HFFc6 (cell line): ENCODE results near the gene TESK1. TPM values are rescaled to one million over a fixed set of nuclear protein-coding genes. Genes with fewer than 3 reads are reported as not detected.

Source experiments
- DNase-seq: peaks from one replicate; pipeline ENCODE4 v3.0.0-alpha.2; 2018
- H3K27ac Mint-ChIP-seq: 2 replicates; pipeline ENCODE4 v1.8.0; 2020; ENCODE audit warnings: mild to moderate bottlenecking, mixed read lengths
- H3K27me3 Mint-ChIP-seq: 2 replicates; pipeline ENCODE4 v1.8.0; 2021; ENCODE audit warnings: mild to moderate bottlenecking, moderate library complexity, mixed read lengths; ENCODE audit not compliant: insufficient read depth
- H3K36me3 Mint-ChIP-seq: 2 replicates; pipeline ENCODE4 v1.8.0; 2021; ENCODE audit warnings: low read depth, mixed read lengths
- H3K4me1 Mint-ChIP-seq: 2 replicates; pipeline ENCODE4 v1.8.0; 2020; ENCODE audit warnings: low read depth, mixed read lengths
- H3K4me3 Mint-ChIP-seq: 2 replicates; pipeline ENCODE4 v1.8.0; 2020; ENCODE audit warnings: mild to moderate bottlenecking, moderate library complexity, mixed read lengths
- H3K9me3 Mint-ChIP-seq: 2 replicates; pipeline ENCODE4 v1.8.0; 2020; ENCODE audit warnings: mild to moderate bottlenecking, mixed read lengths
- total RNA-seq, 6 experiments: library from RNA; stranded (reverse); fragmentation: NEBNext Ultra II Directional; extraction: Animal tissue kit (Norgen Biotek cat#: 25700); gene quantifications; 2 replicates in 1 of 6; 3 replicates in 5 of 6; pipeline ENCODE4 v1.2.3, GENCODE V29; 2021
- TF ChIP-seq, protein P1 (sequence below): fragments of 200-600 bp; sonication (generic); IDR thresholded peaks from 2 replicates; pipeline ENCODE4 v1.5.0; 2021; ENCODE audit warnings: antibody characterized with exemption, mild to moderate bottlenecking

The TESK1 gene
- total RNA-seq, 6 experiments from 2014 or later: 25.4 to 33.2 (median 28.5) TPM

DNA sequence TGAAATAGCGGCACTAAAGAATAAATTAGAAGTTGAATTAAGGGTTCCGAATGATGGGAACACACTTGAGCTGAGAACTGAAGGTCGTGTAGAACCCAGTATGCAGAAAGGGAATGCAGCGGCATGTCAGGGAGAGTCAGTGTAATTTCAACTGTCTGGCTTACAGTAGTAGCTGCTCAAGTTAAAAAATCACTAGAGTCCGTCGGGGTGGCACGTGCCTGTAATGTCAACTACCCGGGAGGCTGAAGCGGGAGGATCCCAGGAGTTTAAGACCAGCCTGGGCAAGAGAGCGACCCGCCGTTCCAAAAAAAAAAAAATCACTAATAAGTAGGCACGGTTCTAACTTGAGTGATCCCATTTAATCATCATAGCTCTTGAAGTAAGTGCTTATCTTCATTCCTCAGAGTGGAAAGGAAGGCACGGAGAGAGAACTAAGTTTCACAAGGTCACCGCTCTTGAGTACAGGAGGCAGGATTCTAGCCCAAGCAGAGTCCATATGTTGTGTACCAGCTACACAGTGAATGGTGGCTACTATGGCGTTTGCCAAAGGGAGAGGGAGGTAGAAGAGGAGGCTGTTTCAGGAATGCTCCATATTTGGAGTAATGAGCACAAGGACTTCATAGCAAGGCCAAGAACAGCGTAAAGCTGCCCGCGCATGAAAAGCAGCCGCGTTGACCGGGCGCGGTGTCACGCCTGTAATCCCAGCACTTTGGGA, 51.9 kb downstream of the TESK1 start:
- Mint-ChIP-seq H3K9me3 (peaks cover 4% of the 10 kb centered on the region), H3K4me1 (peaks cover 51% of the 10 kb centered on the region), H3K27me3 (peaks cover 6% of the 10 kb centered on the region), H3K27ac (peak overlapping the region; percentile 99), H3K4me3 (peak overlapping the region; percentile 90), H3K36me3 (peaks cover 16% of the 10 kb centered on the region; the same call in 1 of the 2 replicates)
- TF ChIP-seq, protein P1, sequence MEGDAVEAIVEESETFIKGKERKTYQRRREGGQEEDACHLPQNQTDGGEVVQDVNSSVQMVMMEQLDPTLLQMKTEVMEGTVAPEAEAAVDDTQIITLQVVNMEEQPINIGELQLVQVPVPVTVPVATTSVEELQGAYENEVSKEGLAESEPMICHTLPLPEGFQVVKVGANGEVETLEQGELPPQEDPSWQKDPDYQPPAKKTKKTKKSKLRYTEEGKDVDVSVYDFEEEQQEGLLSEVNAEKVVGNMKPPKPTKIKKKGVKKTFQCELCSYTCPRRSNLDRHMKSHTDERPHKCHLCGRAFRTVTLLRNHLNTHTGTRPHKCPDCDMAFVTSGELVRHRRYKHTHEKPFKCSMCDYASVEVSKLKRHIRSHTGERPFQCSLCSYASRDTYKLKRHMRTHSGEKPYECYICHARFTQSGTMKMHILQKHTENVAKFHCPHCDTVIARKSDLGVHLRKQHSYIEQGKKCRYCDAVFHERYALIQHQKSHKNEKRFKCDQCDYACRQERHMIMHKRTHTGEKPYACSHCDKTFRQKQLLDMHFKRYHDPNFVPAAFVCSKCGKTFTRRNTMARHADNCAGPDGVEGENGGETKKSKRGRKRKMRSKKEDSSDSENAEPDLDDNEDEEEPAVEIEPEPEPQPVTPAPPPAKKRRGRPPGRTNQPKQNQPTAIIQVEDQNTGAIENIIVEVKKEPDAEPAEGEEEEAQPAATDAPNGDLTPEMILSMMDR: no peak
- DNase-seq: no peak

DNA sequence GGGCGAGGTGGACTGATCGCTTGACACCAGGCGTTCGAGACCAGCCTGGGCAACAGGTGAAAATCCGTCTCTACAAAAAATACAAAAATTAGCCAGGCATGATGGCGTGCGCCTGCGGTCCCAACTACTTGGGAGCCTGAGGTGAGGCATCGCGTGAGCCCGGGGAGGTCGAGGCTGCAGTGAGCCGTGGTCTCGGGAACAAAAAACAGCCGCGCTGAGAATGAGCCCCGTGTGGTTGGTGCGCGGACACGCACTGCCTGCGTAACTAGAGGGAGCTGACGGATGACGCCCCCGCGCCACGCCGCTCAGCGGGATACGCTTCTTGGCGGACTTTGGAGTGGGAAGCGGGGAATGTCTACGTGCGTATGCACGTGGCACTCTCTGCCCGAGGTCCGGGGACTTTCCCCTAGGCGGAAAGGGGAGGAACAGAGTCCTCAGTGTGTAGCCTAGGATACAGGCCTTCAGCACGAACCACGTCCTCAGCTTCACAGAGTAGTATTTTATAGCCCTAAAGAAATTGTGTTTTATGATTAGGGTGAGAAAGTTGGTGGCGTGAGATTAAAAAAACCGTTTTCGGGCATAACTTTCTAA, 52.6 kb downstream of the TESK1 start, which contains the start of gene RMRP:
Gene RMRP (minus strand): TSS at position 474 of the 591 bp plus-strand sequence.
- peak; percentile 100 for DNase-seq
- H3K27ac Mint-ChIP-seq: peak within 1 kb of the TSS; percentile 99
- peaks cover 54% of the 10 kb centered on the region for H3K4me1 Mint-ChIP-seq
- H3K4me3 Mint-ChIP-seq: peak within 1 kb of the TSS; percentile 90
- TF ChIP-seq, protein P1: peak; percentile 64
- H3K27me3 Mint-ChIP-seq: peaks cover 6% of the 10 kb centered on the region
- H3K9me3 Mint-ChIP-seq: peaks cover 4% of the 10 kb centered on the region
- H3K36me3 Mint-ChIP-seq: peaks cover 17% of the 10 kb centered on the region; the same call in 1 of the 2 replicates

DNA sequence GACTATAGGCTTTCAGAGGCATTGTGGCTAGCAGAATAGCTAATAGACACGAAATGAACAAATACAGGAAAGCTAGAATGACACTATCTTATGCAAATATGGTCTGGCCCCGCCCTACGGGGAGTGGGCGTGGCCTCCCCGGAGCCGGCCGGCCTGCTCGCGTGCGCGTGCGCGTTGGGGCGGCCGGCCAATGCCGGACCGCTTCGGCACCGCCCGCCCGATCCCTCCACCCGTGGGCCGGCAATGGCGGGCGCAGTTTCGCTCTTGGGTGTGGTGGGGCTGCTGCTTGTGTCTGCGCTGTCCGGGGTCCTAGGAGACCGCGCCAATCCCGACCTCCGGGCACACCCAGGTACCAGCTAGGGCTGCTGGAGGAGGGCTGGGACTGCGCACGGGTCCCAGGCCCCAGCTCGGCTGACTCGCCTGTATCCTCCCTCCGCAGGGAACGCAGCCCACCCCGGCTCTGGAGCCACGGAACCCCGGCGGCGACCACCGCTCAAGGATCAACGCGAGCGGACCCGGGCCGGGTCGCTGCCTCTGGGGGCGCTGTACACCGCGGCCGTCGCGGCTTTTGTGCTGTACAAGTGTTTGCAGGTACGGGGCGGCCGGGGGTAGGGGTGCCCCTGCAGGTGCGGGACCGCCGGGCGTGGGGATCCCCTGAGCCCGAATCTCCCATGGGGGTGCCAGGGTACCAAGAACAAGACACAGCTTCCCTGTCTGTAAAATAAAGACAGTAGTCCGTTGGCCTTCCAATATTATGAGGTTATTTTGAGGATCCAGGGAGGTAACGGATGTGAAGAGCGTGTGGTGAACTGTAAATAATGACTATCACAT, 53.3 kb downstream of the TESK1 start, which contains the start of gene CCDC107:
Gene CCDC107 (plus strand): TSS at position 156 of the 831 bp plus-strand sequence. CDS start 88 bp downstream, at position 244.
- peak; percentile 69 for DNase-seq
- Mint-ChIP-seq H3K27me3 (peaks cover 6% of the 10 kb centered on the region), H3K36me3 (peaks cover 17% of the 10 kb centered on the region; the same call in 1 of the 2 replicates), H3K4me1 (peaks cover 61% of the 10 kb centered on the region), H3K27ac (peak within 1 kb of the TSS; percentile 99), H3K9me3 (peaks cover 4% of the 10 kb centered on the region), H3K4me3 (peak within 1 kb of the TSS; percentile 90)
- TF ChIP-seq, protein P1: peak; percentile 88

DNA sequence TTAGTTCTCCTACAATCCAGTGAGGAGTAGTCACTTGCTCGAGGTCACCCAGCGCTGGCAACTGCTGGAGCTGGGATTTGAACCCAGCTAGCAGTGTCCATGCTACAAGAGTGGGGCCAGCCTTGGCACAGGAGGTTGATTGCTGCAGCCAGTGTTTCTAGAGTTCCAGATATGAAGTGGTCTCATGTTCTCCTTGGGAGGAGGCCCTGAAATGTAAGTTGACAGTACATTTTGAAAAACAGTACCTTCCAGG, 53.8 kb downstream of the TESK1 start:
- peaks cover 6% of the 10 kb centered on the region for H3K27me3 Mint-ChIP-seq
- TF ChIP-seq, protein P1: no peak
- H3K9me3 Mint-ChIP-seq: peaks cover 4% of the 10 kb centered on the region
- peaks cover 17% of the 10 kb centered on the region; the same call in 1 of the 2 replicates for H3K36me3 Mint-ChIP-seq
- H3K4me1 Mint-ChIP-seq: peaks cover 67% of the 10 kb centered on the region
- DNase-seq: peak; percentile 67
- peak overlapping the region; percentile 99 for H3K27ac Mint-ChIP-seq
- H3K4me3 Mint-ChIP-seq: peak overlapping the region; percentile 90

DNA sequence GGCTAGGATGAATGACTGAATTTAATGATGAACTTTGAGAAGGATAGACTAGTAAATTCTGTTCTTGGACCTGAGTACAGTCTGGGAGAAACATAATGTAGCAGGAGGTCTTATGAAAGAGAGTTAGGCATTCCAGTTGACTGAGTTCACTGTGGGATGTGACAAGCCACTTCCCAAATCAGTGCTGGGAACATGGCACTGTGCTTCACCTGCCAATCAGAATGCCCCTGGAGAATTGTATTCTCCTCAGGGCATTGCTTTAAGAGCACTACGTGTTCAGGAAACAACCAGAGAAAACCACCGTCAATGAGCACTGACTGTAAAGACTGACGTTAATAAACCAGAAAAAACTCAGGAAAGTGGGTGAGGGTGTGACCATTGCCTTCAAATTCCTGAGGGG, 54.3 kb downstream of the TESK1 start:
- Mint-ChIP-seq H3K27me3 (peaks cover 6% of the 10 kb centered on the region), H3K4me3 (peak overlapping the region; percentile 90), H3K36me3 (peaks cover 17% of the 10 kb centered on the region; the same call in 1 of the 2 replicates), H3K4me1 (peaks cover 71% of the 10 kb centered on the region), H3K9me3 (peaks cover 4% of the 10 kb centered on the region), H3K27ac (peak overlapping the region; percentile 99)
- TF ChIP-seq, protein P1: no peak
- DNase-seq: peak; percentile 76
